Breast epithelium (tissue), 4 donors: ENCODE data around the gene LRRTM4. TPM values are rescaled to one million over a fixed set of nuclear protein-coding genes. Genes with fewer than 3 reads are reported as not detected.

ENCODE experiments used
- DNase-seq, 2 donors: peaks; one replicate each; pipeline ENCODE4 v3.0.0-alpha.2; 2019; ENCODE audit warnings: low spot score in 2 of 2
- H3K27ac ChIP-seq, 2 donors: fragments of 200-600 bp; sonication (generic) in 1 of 2; one replicate each; pipeline ENCODE4 v1.5.1; 2016 to 2019; ENCODE audit warnings: mild to moderate bottlenecking in 1 of 2
- H3K27me3 ChIP-seq, 2 donors: fragments of 200-600 bp; sonication (generic) in 1 of 2; one replicate each; pipeline versions ENCODE4 v1.5.1 to v1.6.0; 2017 to 2019; ENCODE audit warnings: control low read depth in 1 of 2, mild to moderate bottlenecking in 1 of 2
- H3K36me3 ChIP-seq: fragments of 200-600 bp; one replicate; pipeline ENCODE4 v1.5.1; 2019
- H3K4me1 ChIP-seq, 2 donors: fragments of 200-600 bp; sonication (generic); one replicate each; pipeline ENCODE4 v1.5.1; 2016 to 2019; ENCODE audit warnings: control low read depth in 1 of 2
- H3K4me3 ChIP-seq, 3 donors: fragments of 200-600 bp; sonication (generic); 1 replicate in 2 of 3; 2 replicates in 1 of 3; pipeline ENCODE4 v1.5.1; 2016 to 2019; ENCODE audit warnings: mild to moderate bottlenecking in 3 of 3, moderate library complexity in 2 of 3
- H3K9me3 ChIP-seq, 2 donors: fragments of 200-600 bp; sonication (generic) in 1 of 2; one replicate each; pipeline ENCODE4 v1.5.1; 2016 to 2019; ENCODE audit warnings: control low read depth in 1 of 2
- CTCF ChIP-seq, 3 donors: fragments of 450-650 bp; IDR thresholded peaks; one replicate each; pipeline ENCODE4 v1.5.1; 2016 to 2017; ENCODE audit warnings: antibody characterized with exemption in 3 of 3, mild to moderate bottlenecking in 3 of 3, moderate library complexity in 3 of 3
- POLR2A ChIP-seq: fragments of 450-650 bp; IDR thresholded peaks from one replicate; pipeline ENCODE4 v1.6.1; 2016; ENCODE audit warnings: antibody characterized with exemption, mild to moderate bottlenecking, moderate library complexity
- POLR2AphosphoS5 ChIP-seq, 3 donors: sonication (generic); formaldehyde crosslinking; IDR thresholded peaks; one replicate each; pipeline ENCODE4 v1.6.1; 2017; ENCODE audit warnings: antibody characterized with exemption in 3 of 3
- intact Hi-C: fragments of 100-400 bp; cut with DNase I; formaldehyde crosslinking; loops from one replicate; pipeline ENCODE4 v1.15.1; 2023; ENCODE audit warnings: low total_unique reads
- total RNA-seq, 3 donors: library from RNA; depleted of rRNA; stranded (reverse); fragments of >200 nt; gene quantifications; one replicate each; pipeline ENCODE4 v1.1.0, GENCODE V29; 2016

Gene LRRTM4
- total RNA-seq, 3 donors from 2014 or later = 0.16 to 1.6 TPM; not detected in 1

- Histone ChIP-seq H3K27me3 (no peaks in the 10 kb centered on the region), H3K4me3 (no peak overlapping the region), H3K9me3 (no peaks in the 10 kb centered on the region), H3K36me3 (no peaks in the 10 kb centered on the region), H3K27ac (no peak overlapping the region), H3K4me1 (no peaks in the 10 kb centered on the region)
- DNase-seq = no peak
- TF ChIP-seq POLR2A (no peak), POLR2AphosphoS5 (IDR thresholded peaks at IDR 0.05) (no peak), CTCF (IDR thresholded peaks at IDR 0.05) (no peak)
- intact Hi-C loops = no loop called here
These were observed 508.7 kb downstream of the LRRTM4 start for GRCh38 chr2:77013457-77013856.

GRCh38 chr2:77009307-77009706 is 512.9 kb downstream of the LRRTM4 start:
- TF ChIP-seq POLR2AphosphoS5 (IDR thresholded peaks at IDR 0.05) (no peak), CTCF (IDR thresholded peaks at IDR 0.05) (no peak), POLR2A (no peak)
- no peaks in the 10 kb centered on the region for H3K36me3 ChIP-seq
- no peaks in the 10 kb centered on the region for H3K9me3 ChIP-seq
- H3K4me3 ChIP-seq = no peak overlapping the region
- no peak for DNase-seq
- no peaks in the 10 kb centered on the region for H3K27me3 ChIP-seq
- intact Hi-C loops = no loop called here
- no peak overlapping the region for H3K27ac ChIP-seq
- H3K4me1 ChIP-seq = no peaks in the 10 kb centered on the region

GRCh38 chr2:77008853-77009252 is 513.3 kb downstream of the LRRTM4 start:
- no peaks in the 10 kb centered on the region for H3K36me3 ChIP-seq
- H3K9me3 ChIP-seq = no peaks in the 10 kb centered on the region
- H3K4me3 ChIP-seq = no peak overlapping the region
- no peak overlapping the region for H3K27ac ChIP-seq
- TF ChIP-seq CTCF (IDR thresholded peaks at IDR 0.05) (no peak), POLR2AphosphoS5 (IDR thresholded peaks at IDR 0.05) (no peak), POLR2A (no peak)
- H3K4me1 ChIP-seq = no peaks in the 10 kb centered on the region
- intact Hi-C loops = no loop called here
- DNase-seq = no peak
- H3K27me3 ChIP-seq = no peaks in the 10 kb centered on the region

- no peak overlapping the region for H3K4me3 ChIP-seq
- H3K9me3 ChIP-seq = no peaks in the 10 kb centered on the region
- TF ChIP-seq POLR2A (no peak), CTCF (IDR thresholded peaks at IDR 0.05) (no peak), POLR2AphosphoS5 (IDR thresholded peaks at IDR 0.05) (no peak)
- no peaks in the 10 kb centered on the region for H3K27me3 ChIP-seq
- intact Hi-C loops = no loop called here
- DNase-seq = no peak
- H3K27ac ChIP-seq = no peak overlapping the region
- no peaks in the 10 kb centered on the region for H3K4me1 ChIP-seq
- H3K36me3 ChIP-seq = no peaks in the 10 kb centered on the region
These were observed 514.5 kb downstream of the LRRTM4 start for GRCh38 chr2:77007686-77008085.

GRCh38 chr2:77005522-77005921 is 516.7 kb downstream of the LRRTM4 start:
- TF ChIP-seq POLR2A = no peak
- no peak for TF ChIP-seq CTCF (IDR thresholded peaks at IDR 0.05)
- no peak for TF ChIP-seq POLR2AphosphoS5 (IDR thresholded peaks at IDR 0.05)
- Histone ChIP-seq H3K4me1 (no peaks in the 10 kb centered on the region), H3K9me3 (no peaks in the 10 kb centered on the region), H3K36me3 (no peaks in the 10 kb centered on the region), H3K27me3 (no peaks in the 10 kb centered on the region), H3K4me3 (no peak overlapping the region), H3K27ac (no peak overlapping the region)
- no peak for DNase-seq
- intact Hi-C loops = no loop called here
